Panc1 (cell line): ENCODE results near the gene STK4. TPM values are rescaled to one million over a fixed set of nuclear protein-coding genes. Genes with fewer than 3 reads are reported as not detected.

ENCODE experiments used
- ATAC-seq: fragments of 200-7000 bp; cut with Tn5 transposase; 2 replicates; pipeline ENCODE4 v1.9.1; 2020; ENCODE audit warnings: mild to moderate bottlenecking, moderate library complexity
- BruUV-seq: library from RNA; stranded (reverse); fragments of 400-500 nt; replicated peaks from 2 replicates; lab custom pipeline; 2021; lab: Mats Ljungman, UMichigan
- CTCF ChIA-PET: fragments of 300-600 bp; sonication (Branson Sonifier 250); formaldehyde crosslinking; loops from one replicate; lab custom pipeline; 2022; ENCODE audit warnings: antibody characterized with exemption; lab: Charles Lee
- POLR2A ChIA-PET: fragments of 300-600 bp; sonication (Branson Sonifier 250); formaldehyde crosslinking; loops from one replicate; lab custom pipeline; 2022; ENCODE audit warnings: antibody characterized with exemption; lab: Charles Lee
- DNase-seq: peaks from one replicate; pipeline ENCODE4 v3.0.0-alpha.2; 2010; ENCODE audit warnings: low read depth, low spot score
- H3K27ac ChIP-seq: 2 replicates; pipeline ENCODE4 v1.5.1; 2011; ENCODE audit warnings: mild to moderate bottlenecking, low read length, inconsistent platforms
- H3K27me3 ChIP-seq: fragments of 200-500 bp; sonication (Bioruptor generic); 2 replicates; pipeline ENCODE4 v1.6.0; 2014; ENCODE audit warnings: low read length, inconsistent platforms; ENCODE audit not compliant: control insufficient read depth, insufficient read depth
- H3K36me3 ChIP-seq: fragments of 200-500 bp; sonication (Bioruptor generic); 2 replicates; pipeline ENCODE4 v1.5.1; 2014; ENCODE audit warnings: inconsistent platforms, mild to moderate bottlenecking, low read length, moderate library complexity; ENCODE audit not compliant: control insufficient read depth, insufficient read depth
- H3K4me1 ChIP-seq: 2 replicates; pipeline ENCODE4 v1.5.1; 2011; ENCODE audit warnings: inconsistent platforms, mild to moderate bottlenecking, low read length, moderate library complexity; ENCODE audit not compliant: control insufficient read depth, insufficient read depth
- H3K4me3 ChIP-seq, 2 experiments: 2 replicates each; pipeline ENCODE4 v1.5.1; 2011 to 2012; ENCODE audit warnings: low read depth in 2 of 2, low read length in 2 of 2, mild to moderate bottlenecking in 2 of 2, inconsistent platforms in 1 of 2, moderate library complexity in 1 of 2
- H3K9me3 ChIP-seq: fragments of 200-500 bp; sonication (Bioruptor generic); 2 replicates; pipeline ENCODE4 v1.5.1; 2014; ENCODE audit warnings: low read depth, mild to moderate bottlenecking, inconsistent platforms, low read length, moderate library complexity; ENCODE audit not compliant: control insufficient read depth, insufficient read depth
- CTCF ChIP-seq: fragments of 450-650 bp; IDR thresholded peaks from 2 replicates; pipeline ENCODE4 v1.5.1; 2017; ENCODE audit warnings: mild to moderate bottlenecking
- POLR2AphosphoS5 ChIP-seq: IDR thresholded peaks from 2 replicates; pipeline ENCODE4 v1.6.1; 2012; ENCODE audit warnings: mild to moderate bottlenecking, low read depth, low read length, moderate library complexity
- REST ChIP-seq, 2 experiments: IDR thresholded peaks; 2 replicates each; pipeline ENCODE4 v1.6.1; 2011 to 2012; ENCODE audit warnings: low read depth in 2 of 2, control low read depth in 1 of 2, low read length in 1 of 2, mild to moderate bottlenecking in 1 of 2, moderate library complexity in 1 of 2; ENCODE audit not compliant: insufficient read depth in 1 of 2
- SIN3A ChIP-seq: IDR thresholded peaks from 2 replicates; pipeline ENCODE4 v1.6.1; 2012; ENCODE audit warnings: low read depth, mild to moderate bottlenecking, low read length, moderate library complexity, borderline replicate concordance; ENCODE audit not compliant: insufficient read depth
- TCF7L2 ChIP-seq: IDR thresholded peaks from 2 replicates; pipeline ENCODE4 v1.6.1; 2011; ENCODE audit warnings: mild to moderate bottlenecking, low read depth, low read length, inconsistent platforms
- in situ Hi-C: cut with HindIII; loops from 2 replicates; pipeline ENCODE4 v1.10.0; 2016; ENCODE audit warnings: low sequenced_read_pairs, low pct_unique_long_range_greater_than_20kb
- intact Hi-C: fragments of 100-400 bp; cut with micrococcal nuclease; formaldehyde crosslinking; loops from one replicate; pipeline ENCODE4 v1.10.0; 2022; ENCODE audit not compliant: unreplicated experiment
- total RNA-seq: library from RNA; stranded (reverse); gene quantifications from one replicate; pipeline ENCODE4 v1.2.1, GENCODE V29; 2021; ENCODE audit not compliant: unreplicated experiment

STK4 gene
- total RNA-seq, 1 experiment from 2014 or later = 50.2 TPM

- no peak for TF ChIP-seq TCF7L2
- TF ChIP-seq CTCF = no peak
- TF ChIP-seq POLR2AphosphoS5 = no peak
- no TSS peak for BruUV-seq
- no peak overlapping the region for H3K27ac ChIP-seq
- intact Hi-C loops = no loop called here
- no peaks in the 10 kb centered on the region for H3K27me3 ChIP-seq
- in situ Hi-C loops = no loop called here
- DNase-seq (no peak), ATAC-seq (no peak)
- H3K4me1 ChIP-seq = no peaks in the 10 kb centered on the region
- H3K36me3 ChIP-seq = 0 out of 2 replicates have a peak, but pooled peaks cover 3% of the 10 kb centered on the region
- POLR2A ChIA-PET = no interaction called here
- no peaks in the 10 kb centered on the region for H3K9me3 ChIP-seq
- CTCF ChIA-PET = no interaction called here
- H3K4me3 ChIP-seq = no peak overlapping the region
These were observed 86.6 kb downstream of the STK4 start for GRCh38 chr20:45052698-45053429.

- Histone ChIP-seq H3K27ac (no peak overlapping the region), H3K4me1 (no peaks in the 10 kb centered on the region), H3K9me3 (no peaks in the 10 kb centered on the region), H3K4me3 (no peak overlapping the region), H3K36me3 (0 out of 2 replicates have a peak, but pooled peaks cover 3% of the 10 kb centered on the region), H3K27me3 (no peaks in the 10 kb centered on the region)
- TF ChIP-seq SIN3A (no peak), CTCF (no peak), REST (IDR thresholded peaks at IDR 0.05; ENCODE audit: insufficient read depth in 1 of 2, low read depth in 2 of 2, low read length in 1 of 2) (no peak), POLR2AphosphoS5 (no peak), TCF7L2 (no peak)
- ChIA-PET POLR2A (no interaction called here), CTCF (no interaction called here)
- DNase-seq (no peak), ATAC-seq (no peak)
- in situ Hi-C loops (no loop called here), intact Hi-C loops (no loop called here)
- no TSS peak for BruUV-seq
These were observed 87.4 kb downstream of the STK4 start for GRCh38 chr20:45053430-45054351.
